OCI-LY3 (cell line): ENCODE data around the gene GARS1.

ENCODE experiments used
- CTCF ChIP-seq: fragments of 200-600, 300-600 bp; sonication (generic); IDR thresholded peaks from 2 replicates; pipeline ENCODE4 v1.5.1; 2014; ENCODE audit warnings: antibody characterized with exemption, low read length, low read depth
- EZH2phosphoT487 ChIP-seq: fragments of 200-600 bp; shearing (Covaris generic); IDR thresholded peaks from 2 replicates; pipeline ENCODE4 v1.6.1; 2018; ENCODE audit warnings: antibody characterized with exemption, mixed run types, low read depth

- TF ChIP-seq CTCF: no peak
- TF ChIP-seq EZH2phosphoT487: no peak
Observed at GRCh38 chr7:30665449-30665848, 70.8 kb downstream of the GARS1 start.
